ENCODE results near the gene PCSK9.

GRCh38 chr1:54990916-54991315, 48.4 kb upstream of the PCSK9 start:
- no peak for TF ChIP-seq CTCF (CRISPR knock-in tag; IDR thresholded peaks at IDR 0.05)
- TF ChIP-seq ATF1 (CRISPR knock-in tag; IDR thresholded peaks at IDR 0.05) = no peak
- TF ChIP-seq ZNF382 (CRISPR knock-in tag; IDR thresholded peaks at IDR 0.05; ENCODE audit: borderline replicate concordance) = no peak
- no peak for TF ChIP-seq ZNF749 (CRISPR knock-in tag; IDR thresholded peaks at IDR 0.05; ENCODE audit: borderline replicate concordance)
- TF ChIP-seq EP300 (IDR thresholded peaks at IDR 0.05; ENCODE audit: low read depth in 2 of 2, low read length in 2 of 2) = no peak
- TF ChIP-seq EP300 (CRISPR knock-in tag; IDR thresholded peaks at IDR 0.05; ENCODE audit: borderline replicate concordance) = no peak
- no peak for TF ChIP-seq EHMT2 (IDR thresholded peaks at IDR 0.05; ENCODE audit: borderline replicate concordance, low read depth, low read length)
- no peak for TF ChIP-seq ZNF256 (CRISPR knock-in tag; conservative IDR thresholded peaks at IDR 0.05)
- no peak for TF ChIP-seq NBN (conservative IDR thresholded peaks at IDR 0.05)
